Cardiac muscle cell (in vitro differentiated cells and primary cell): ENCODE measurements around the gene EDN1. TPM values are rescaled to one million over a fixed set of nuclear protein-coding genes. Genes with fewer than 3 reads are reported as not detected.

Experiments
- DNase-seq, 2 donors: peaks; one replicate each; pipeline versions ENCODE4 v3.0.0 to v3.0.0-alpha.2; 2010 to 2017; ENCODE audit warnings: low read depth in 1 of 2, low spot score in 1 of 2
- H3K27ac ChIP-seq: fragments of 200-600 bp; sonication (generic); 2 replicates; pipeline ENCODE4 v1.5.1; 2016
- H3K27me3 ChIP-seq: fragments of 200-600 bp; sonication (generic); 2 replicates; pipeline ENCODE4 v1.6.0; 2016; ENCODE audit warnings: control low read depth
- H3K36me3 ChIP-seq: fragments of 200-600 bp; sonication (generic); 2 replicates; pipeline ENCODE4 v1.5.1; 2016; ENCODE audit warnings: control low read depth
- H3K4me1 ChIP-seq: fragments of 200-600 bp; sonication (generic); 2 replicates; pipeline ENCODE4 v1.8.1; 2017; ENCODE audit warnings: low read depth, mild to moderate bottlenecking, mixed run types
- H3K4me3 ChIP-seq: fragments of 200-600 bp; sonication (generic); 2 replicates; pipeline ENCODE4 v1.5.1; 2016; ENCODE audit warnings: mild to moderate bottlenecking
- H3K9me3 ChIP-seq: fragments of 200-600 bp; sonication (generic); 2 replicates; pipeline ENCODE4 v1.5.1; 2017; ENCODE audit warnings: low read depth, mild to moderate bottlenecking, control low read depth
- polyA plus RNA-seq: library from polyadenylated mRNA; unstranded; fragments of >200 nt; fragmentation: Nextera tagmentation; extraction: Ambion mirVana; gene quantifications from 2 replicates; pipeline ENCODE4 v1.2.1, GENCODE V29; 2016
- total RNA-seq: library from RNA; depleted of rRNA; stranded (reverse); fragments of >200 nt; gene quantifications from 2 replicates; pipeline ENCODE4 v1.2.3, GENCODE V29; 2016
- TF ChIP-seq, protein P1 (sequence below): IDR thresholded peaks from 2 replicates; pipeline ENCODE4 v1.5.1; 2012; ENCODE audit warnings: low read depth, mild to moderate bottlenecking, low read length

The EDN1 gene
- total and polyA plus RNA-seq, 2 experiments from 2014 or later = 0.86 to 1.2 TPM

- H3K4me3 ChIP-seq = no peak overlapping the region
- H3K27ac ChIP-seq = no peak overlapping the region
- H3K9me3 ChIP-seq = no peaks in the 10 kb centered on the region
- no peaks in the 10 kb centered on the region for H3K4me1 ChIP-seq
- TF ChIP-seq, protein P1, sequence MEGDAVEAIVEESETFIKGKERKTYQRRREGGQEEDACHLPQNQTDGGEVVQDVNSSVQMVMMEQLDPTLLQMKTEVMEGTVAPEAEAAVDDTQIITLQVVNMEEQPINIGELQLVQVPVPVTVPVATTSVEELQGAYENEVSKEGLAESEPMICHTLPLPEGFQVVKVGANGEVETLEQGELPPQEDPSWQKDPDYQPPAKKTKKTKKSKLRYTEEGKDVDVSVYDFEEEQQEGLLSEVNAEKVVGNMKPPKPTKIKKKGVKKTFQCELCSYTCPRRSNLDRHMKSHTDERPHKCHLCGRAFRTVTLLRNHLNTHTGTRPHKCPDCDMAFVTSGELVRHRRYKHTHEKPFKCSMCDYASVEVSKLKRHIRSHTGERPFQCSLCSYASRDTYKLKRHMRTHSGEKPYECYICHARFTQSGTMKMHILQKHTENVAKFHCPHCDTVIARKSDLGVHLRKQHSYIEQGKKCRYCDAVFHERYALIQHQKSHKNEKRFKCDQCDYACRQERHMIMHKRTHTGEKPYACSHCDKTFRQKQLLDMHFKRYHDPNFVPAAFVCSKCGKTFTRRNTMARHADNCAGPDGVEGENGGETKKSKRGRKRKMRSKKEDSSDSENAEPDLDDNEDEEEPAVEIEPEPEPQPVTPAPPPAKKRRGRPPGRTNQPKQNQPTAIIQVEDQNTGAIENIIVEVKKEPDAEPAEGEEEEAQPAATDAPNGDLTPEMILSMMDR = no peak
- no peaks in the 10 kb centered on the region for H3K36me3 ChIP-seq
- H3K27me3 ChIP-seq = no peaks in the 10 kb centered on the region
- DNase-seq = no peak
Measured at GRCh38 chr6:12258591-12259075, 31.5 kb upstream of the EDN1 start.

- TF ChIP-seq, protein P1 = no peak
- DNase-seq = no peak
- H3K4me3 ChIP-seq = no peak overlapping the region
- no peaks in the 10 kb centered on the region for H3K36me3 ChIP-seq
- no peak overlapping the region for H3K27ac ChIP-seq
- H3K4me1 ChIP-seq = no peaks in the 10 kb centered on the region
- no peaks in the 10 kb centered on the region for H3K27me3 ChIP-seq
- H3K9me3 ChIP-seq = no peaks in the 10 kb centered on the region
Measured at GRCh38 chr6:12260458-12261093, 29.6 kb upstream of the EDN1 start.

DNA sequence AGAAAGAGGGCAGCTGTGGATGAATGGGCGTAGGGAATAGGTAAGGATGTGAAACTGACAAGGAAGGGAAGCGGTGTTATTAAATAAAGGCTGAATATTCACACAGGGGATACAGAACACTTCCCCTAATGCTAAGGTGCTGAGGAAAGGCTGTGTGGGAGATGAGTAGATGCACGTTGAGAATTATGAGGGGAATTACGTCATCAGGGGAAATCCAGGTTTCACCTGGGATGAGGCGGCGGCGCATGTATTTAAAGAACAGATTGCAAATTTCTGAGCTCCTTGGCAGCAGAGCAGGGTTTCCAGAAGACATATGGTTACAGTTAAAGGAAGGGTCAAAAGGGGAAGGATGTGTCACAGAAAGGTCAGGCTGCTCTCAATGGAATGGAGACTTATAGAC is 28.7 kb upstream of the EDN1 start:
- H3K9me3 ChIP-seq = no peaks in the 10 kb centered on the region
- no peak overlapping the region for H3K4me3 ChIP-seq
- no peaks in the 10 kb centered on the region for H3K27me3 ChIP-seq
- DNase-seq = no peak
- no peak overlapping the region for H3K27ac ChIP-seq
- TF ChIP-seq, protein P1 = no peak
- H3K36me3 ChIP-seq = no peaks in the 10 kb centered on the region
- H3K4me1 ChIP-seq = no peaks in the 10 kb centered on the region

DNA sequence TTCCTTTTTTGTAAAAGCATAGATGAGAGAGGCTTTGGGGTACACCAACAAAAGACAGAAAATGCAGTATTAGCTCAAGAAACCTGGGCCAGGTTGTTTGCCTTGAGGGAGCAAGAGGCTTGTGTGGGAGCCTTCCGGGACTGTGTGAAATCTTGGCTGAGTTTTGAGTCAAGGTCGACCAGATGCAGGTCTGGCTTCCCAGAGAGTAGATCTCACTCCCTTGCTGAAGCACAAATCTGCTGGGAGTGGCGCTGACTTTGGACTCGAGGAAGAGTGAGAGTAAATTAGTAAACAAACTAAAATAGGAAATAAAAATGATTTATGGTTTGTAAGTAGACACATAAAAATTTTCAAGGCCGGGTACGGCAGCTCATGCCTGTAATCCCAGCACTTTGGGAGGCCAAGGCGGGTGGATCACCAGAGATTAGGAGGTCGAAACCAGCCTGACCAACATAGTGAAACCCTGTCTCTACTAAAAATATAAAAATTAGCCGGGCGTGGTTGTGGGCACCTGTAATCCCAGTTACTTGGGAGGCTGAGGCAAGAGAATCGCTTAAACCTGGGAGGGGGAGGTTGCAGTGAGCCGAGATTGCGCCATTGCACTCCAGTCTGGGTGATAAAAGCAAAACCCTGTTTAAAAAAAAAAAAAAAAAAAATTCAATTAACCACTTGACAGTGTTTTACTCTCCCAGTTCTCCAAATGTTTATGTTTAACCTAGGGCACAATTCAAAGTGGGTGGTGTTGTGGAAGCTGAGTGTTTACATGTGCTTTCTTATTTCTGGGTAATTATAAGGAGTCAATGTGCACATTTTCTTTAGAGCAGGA is 27.7 kb upstream of the EDN1 start:
- no peak overlapping the region for H3K27ac ChIP-seq
- no peaks in the 10 kb centered on the region for H3K27me3 ChIP-seq
- H3K4me1 ChIP-seq = no peaks in the 10 kb centered on the region
- H3K36me3 ChIP-seq = no peaks in the 10 kb centered on the region
- H3K9me3 ChIP-seq = no peaks in the 10 kb centered on the region
- no peak overlapping the region for H3K4me3 ChIP-seq
- TF ChIP-seq, protein P1 = no peak
- no peak for DNase-seq

DNA sequence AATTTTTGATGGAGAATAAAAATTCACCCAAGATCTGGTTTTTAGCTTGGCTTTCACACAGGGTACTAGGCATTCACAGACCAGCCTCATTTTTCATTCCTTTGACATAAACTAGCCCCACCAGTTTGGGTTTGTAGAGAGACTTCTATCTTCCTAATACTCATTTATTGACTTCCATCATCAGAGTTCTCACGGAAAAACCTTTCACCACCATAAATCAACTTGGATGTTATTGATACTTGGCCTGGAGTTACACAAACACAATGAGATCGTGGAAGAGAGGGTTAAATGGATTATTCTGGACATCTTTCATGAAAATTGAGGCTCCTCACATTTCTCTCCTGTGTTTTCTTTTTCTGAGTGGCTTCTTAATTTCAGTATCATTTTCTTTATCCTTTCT is 26.8 kb upstream of the EDN1 start:
- DNase-seq = no peak
- no peaks in the 10 kb centered on the region for H3K27me3 ChIP-seq
- no peak overlapping the region for H3K4me3 ChIP-seq
- H3K9me3 ChIP-seq = no peaks in the 10 kb centered on the region
- no peak overlapping the region for H3K27ac ChIP-seq
- H3K4me1 ChIP-seq = no peaks in the 10 kb centered on the region
- TF ChIP-seq, protein P1 = no peak
- no peaks in the 10 kb centered on the region for H3K36me3 ChIP-seq
